Smooth muscle cell of trachea (primary cell): ENCODE data around the gene HNRNPDL. TPM values are rescaled to one million over a fixed set of nuclear protein-coding genes. Genes with fewer than 3 reads are reported as not detected.

Experiments used
- total RNA-seq: library from RNA; depleted of rRNA; stranded (reverse); fragments of >200 nt; gene quantifications from 2 replicates; pipeline ENCODE4 v1.2.1, GENCODE V29; 2014

Gene HNRNPDL
- total RNA-seq = 107 and 245 TPM in 2 replicates

DNA sequence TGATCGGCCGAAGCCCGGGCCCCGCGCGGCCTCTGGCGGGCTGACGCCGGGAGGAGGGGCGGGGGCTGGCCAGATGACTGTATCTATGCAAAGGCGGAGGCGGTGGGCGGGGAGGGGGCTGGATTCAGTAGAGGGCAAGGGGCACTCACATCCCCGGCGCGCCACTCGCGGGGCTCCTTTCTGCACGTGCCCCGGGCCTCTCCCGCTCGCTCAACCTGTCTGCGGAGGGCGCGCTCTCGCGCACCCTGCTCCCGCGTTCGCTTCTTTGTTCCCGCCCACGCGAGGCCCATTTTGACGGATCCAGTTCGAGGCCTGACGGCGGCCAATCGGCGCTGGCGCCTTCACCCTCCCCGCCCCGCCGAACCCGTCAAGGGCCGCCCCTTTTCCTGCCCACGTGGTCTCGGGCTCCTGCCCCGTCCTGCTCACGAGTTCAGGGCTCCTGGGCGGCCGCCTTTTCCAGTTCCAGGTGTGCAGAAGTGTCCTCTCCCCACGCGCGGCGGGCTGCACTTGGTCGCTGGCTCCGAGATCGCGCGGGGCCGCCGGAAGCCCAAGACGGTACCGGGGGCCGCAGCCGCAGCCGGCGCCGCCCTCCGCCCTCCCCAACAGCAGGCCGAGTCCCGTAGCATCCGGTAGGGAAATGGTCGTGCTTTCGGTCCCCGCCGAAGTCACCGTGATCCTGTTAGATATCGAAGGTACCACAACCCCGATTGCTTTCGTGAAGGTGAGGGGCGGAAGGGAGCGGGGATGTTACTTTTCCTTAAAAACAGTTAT, at the start of gene HNRNPDL, which contains the start of gene ENOPH1:
Gene HNRNPDL, minus strand, starts transcription at position 270 of the 771 bp plus-strand sequence. CDS start 772 bp downstream, outside the sequence.
Gene ENOPH1, plus strand, starts transcription at position 398 of the 771 bp plus-strand sequence. Its CDS starts 240 bp downstream, at position 638.

GRCh38 chr4:82373816-82374625, 56.2 kb downstream of the HNRNPDL start, which contains the start of gene HNRNPD:
TSS of gene HNRNPD (minus strand) at chr4:82373991. CDS start at chr4:82373678, 313 bp downstream.

Other genes with a start within 250 kb of the HNRNPDL start
- gene HNRNPD, start 56.5 kb downstream of the HNRNPDL start, total RNA-seq = 21.3 and 61.2 TPM in 2 replicates
- gene ENOPH1, start 128 bp upstream of the HNRNPDL start, total RNA-seq = 40.5 and 42.9 TPM in 2 replicates
- 0.15 and 0.33 TPM in 2 replicates for gene TMEM150C, start 131.5 kb upstream of the HNRNPDL start, total RNA-seq